Tibial artery (tissue), 4 donors: ENCODE data around the gene ADGRV1.

ENCODE experiments used
- DNase-seq, 2 donors: peaks; one replicate each; pipeline ENCODE4 v3.0.0-alpha.2; 2019
- H3K27ac ChIP-seq, 2 donors: fragments of 200-600 bp; sonication (generic) in 1 of 2; 1 replicate in 1 of 2; 2 replicates in 1 of 2; pipeline ENCODE4 v1.5.1; 2018 to 2019; ENCODE audit warnings: mild to moderate bottlenecking in 1 of 2
- H3K27me3 ChIP-seq, 2 donors: fragments of 200-600 bp; sonication (generic) in 1 of 2; one replicate each; pipeline versions ENCODE4 v1.5.1 to v1.6.0; 2016 to 2019
- H3K36me3 ChIP-seq, 3 donors: fragments of 200-600 bp; sonication (generic) in 2 of 3; one replicate each; pipeline ENCODE4 v1.5.1; 2016 to 2019; ENCODE audit warnings: mild to moderate bottlenecking in 2 of 3
- H3K4me1 ChIP-seq, 4 donors: fragments of 200-600 bp; sonication (generic) in 2 of 4; 1 replicate in 3 of 4; 2 replicates in 1 of 4; pipeline ENCODE4 v1.5.1; 2016 to 2019
- H3K4me3 ChIP-seq, 2 donors: fragments of 200-600 bp; sonication (generic) in 1 of 2; 1 replicate in 1 of 2; 2 replicates in 1 of 2; pipeline ENCODE4 v1.5.1; 2018 to 2019; ENCODE audit warnings: mild to moderate bottlenecking in 2 of 2
- H3K9me3 ChIP-seq, 3 donors: fragments of 200-600 bp; sonication (generic) in 1 of 3; one replicate each; pipeline ENCODE4 v1.5.1; 2016 to 2019
- CTCF ChIP-seq, 2 experiments: fragments of 200-600 bp in 1 of 2; fragments of 450-650 bp in 1 of 2; IDR thresholded peaks; one replicate each; pipeline ENCODE4 v1.5.1; 2017 to 2019; ENCODE audit warnings: antibody characterized with exemption in 2 of 2, mild to moderate bottlenecking in 1 of 2, moderate library complexity in 1 of 2
- intact Hi-C: fragments of 100-400 bp; cut with DNase I; formaldehyde crosslinking; loops from one replicate; pipeline ENCODE4 v1.15.0; 2023; ENCODE audit warnings: low total_unique reads

The ADGRV1 gene

GRCh38 chr5:90558344-90559192 is at the start of gene ADGRV1:
TSS of gene ADGRV1 (plus strand) at chr5:90558797. CDS start at chr5:90558896, 99 bp downstream.
- intact Hi-C loops: no loop called here
- peak in 1 of 2 donors; percentile 60 for DNase-seq
- H3K27me3 ChIP-seq: peaks cover 0 to 44% of the 10 kb centered on the region in 2 donors
- H3K4me1 ChIP-seq: peaks cover 0 to 13% (median 11%) of the 10 kb centered on the region in 4 donors
- TF ChIP-seq CTCF (IDR thresholded peaks at IDR 0.05): no peak
- no peak within 1 kb of the TSS for H3K27ac ChIP-seq
- no peaks in the 10 kb centered on the region for H3K36me3 ChIP-seq
- no peaks in the 10 kb centered on the region for H3K9me3 ChIP-seq
- H3K4me3 ChIP-seq: peak within 1 kb of the TSS; percentile 24 to 30

GRCh38 chr5:90510438-90510837 is 48.2 kb upstream of the ADGRV1 start:
- Histone ChIP-seq H3K27ac (no peak overlapping the region), H3K4me3 (no peak overlapping the region), H3K9me3 (no peaks in the 10 kb centered on the region), H3K27me3 (no peaks in the 10 kb centered on the region), H3K4me1 (no peaks in the 10 kb centered on the region), H3K36me3 (peaks cover 0 to 4% (median 0%) of the 10 kb centered on the region in 3 donors)
- DNase-seq: no peak
- TF ChIP-seq CTCF (IDR thresholded peaks at IDR 0.05): no peak
- intact Hi-C loops: no loop called here

GRCh38 chr5:90514520-90514919 is 44.1 kb upstream of the ADGRV1 start:
- Histone ChIP-seq H3K36me3 (peaks cover 3 to 24% (median 10%) of the 10 kb centered on the region in 3 donors), H3K27me3 (no peaks in the 10 kb centered on the region), H3K27ac (no peak overlapping the region), H3K4me3 (no peak overlapping the region), H3K4me1 (no peaks in the 10 kb centered on the region), H3K9me3 (no peaks in the 10 kb centered on the region)
- intact Hi-C loops: no loop called here
- DNase-seq: no peak
- no peak for TF ChIP-seq CTCF (IDR thresholded peaks at IDR 0.05)

GRCh38 chr5:90518661-90519060 is 39.9 kb upstream of the ADGRV1 start:
- intact Hi-C loops: no loop called here
- no peak for DNase-seq
- Histone ChIP-seq H3K27me3 (no peaks in the 10 kb centered on the region), H3K9me3 (no peaks in the 10 kb centered on the region), H3K4me3 (no peak overlapping the region), H3K27ac (no peak overlapping the region), H3K36me3 (peaks cover 3 to 39% (median 23%) of the 10 kb centered on the region in 3 donors), H3K4me1 (no peaks in the 10 kb centered on the region)
- no peak for TF ChIP-seq CTCF (IDR thresholded peaks at IDR 0.05)

GRCh38 chr5:90519081-90519480 is 39.5 kb upstream of the ADGRV1 start:
- DNase-seq: no peak

More at GRCh38 chr5:90519081-90519480, 39.5 kb upstream of the ADGRV1 start:
- Histone ChIP-seq H3K9me3 (no peaks in the 10 kb centered on the region), H3K4me1 (no peaks in the 10 kb centered on the region), H3K27me3 (no peaks in the 10 kb centered on the region), H3K4me3 (no peak overlapping the region), H3K27ac (no peak overlapping the region), H3K36me3 (peaks cover 5 to 43% (median 25%) of the 10 kb centered on the region in 3 donors)
- intact Hi-C loops: no loop called here
- no peak for TF ChIP-seq CTCF (IDR thresholded peaks at IDR 0.05)
